NCI-H146 treated with DMSO at 0.1 percent for 48 hours (cell line): ENCODE results near the gene S100A2.
"Not testable (repeated sequence)": the region's sequence is repeated elsewhere in the genome, so short reads cannot be mapped to it uniquely, and the experiment has no call there.

Experiments used
- DNase-seq: peaks from one replicate; lab custom pipeline; 2025; ENCODE audit not compliant: unreplicated experiment; lab: John Stamatoyannopoulos, UW

Gene S100A2

GRCh38 chr1:153566414-153567371 lies 1.0 kb upstream of the S100A2 start:
- no peak for DNase-seq

GRCh38 chr1:153563991-153564390 lies 1.7 kb downstream of the S100A2 start:
- DNase-seq: no peak

- no peak for DNase-seq
These were observed 2.2 kb downstream of the S100A2 start for GRCh38 chr1:153563483-153563901.

- DNase-seq: not testable (repeated sequence)
These were observed 3.6 kb downstream of the S100A2 start for GRCh38 chr1:153562021-153562420.

GRCh38 chr1:153561466-153561985 lies 4.1 kb downstream of the S100A2 start:
- no peak for DNase-seq

- DNase-seq: no peak
These were observed 4.7 kb downstream of the S100A2 start for GRCh38 chr1:153560771-153561465.

- no peak for DNase-seq
These were observed 5.4 kb downstream of the S100A2 start for GRCh38 chr1:153560241-153560640.

GRCh38 chr1:153557877-153558276 lies 7.8 kb downstream of the S100A2 start:
- DNase-seq: no peak

- no peak for DNase-seq
These were observed 9.3 kb downstream of the S100A2 start for GRCh38 chr1:153556348-153556747.

- DNase-seq: no peak
These were observed 11.7 kb downstream of the S100A2 start for GRCh38 chr1:153553830-153554541.

- DNase-seq: no peak
These were observed 12.5 kb downstream of the S100A2 start for GRCh38 chr1:153553096-153553495.

- no peak for DNase-seq
These were observed 13.3 kb downstream of the S100A2 start for GRCh38 chr1:153552335-153552734.

GRCh38 chr1:153550827-153551500 lies 14.7 kb downstream of the S100A2 start:
- no peak for DNase-seq

- DNase-seq: no peak
These were observed 15.3 kb downstream of the S100A2 start for GRCh38 chr1:153550398-153550758.

GRCh38 chr1:153549741-153550397 lies 15.8 kb downstream of the S100A2 start:
- DNase-seq: no peak

- DNase-seq: no peak
These were observed 16.6 kb downstream of the S100A2 start, which contains the start of gene S100A3 for GRCh38 chr1:153548722-153549688. Gene S100A3, minus strand, starts transcription at chr1:153549258. Its CDS starts 773 bp downstream, at chr1:153548485.

GRCh38 chr1:153547560-153548551 lies 17.8 kb downstream of the S100A2 start:
- DNase-seq: no peak
